Measurements from ENCODE around the gene HARS2. TPM values are rescaled to one million over a fixed set of nuclear protein-coding genes. Genes with fewer than 3 reads are reported as not detected.
"Not testable (repeated sequence)": the region's sequence is repeated elsewhere in the genome, so short reads cannot be mapped to it uniquely, and the experiment has no call there.

The HARS2 gene
- total and polyA plus RNA-seq, 7 experiments from 2014 or later: 23.5 to 59.6 (median 36.2) TPM

DNA sequence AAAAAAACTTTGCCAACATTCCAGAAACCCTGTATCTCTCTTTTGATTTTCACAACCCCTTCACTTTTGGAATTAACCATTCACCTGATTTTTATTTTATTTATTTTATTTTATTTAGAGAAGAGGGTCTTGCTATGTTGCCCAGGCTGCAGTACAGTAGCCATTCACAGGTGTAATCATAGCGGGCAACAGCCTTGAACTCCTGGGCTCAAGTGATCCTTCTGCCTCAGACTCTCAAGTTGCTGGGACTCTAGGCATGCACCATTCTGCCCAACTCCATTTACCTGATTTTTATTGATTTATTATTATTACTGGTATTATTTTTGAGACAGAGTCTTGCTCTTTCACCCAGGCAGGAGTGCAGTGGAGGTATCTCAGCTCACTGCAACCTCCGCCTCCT lies 25.0 kb downstream of the HARS2 start:
- H3K27ac Mint-ChIP-seq; H3K4me3 ChIP-seq (ENCODE audit: low read length); H3K4me3 Mint-ChIP-seq; H3K36me3 Mint-ChIP-seq; H3K9me3 ChIP-seq (ENCODE audit: control insufficient read depth in 2 of 3, low read length in 3 of 3); DNase-seq; H3K27me3 ChIP-seq (ENCODE audit: control insufficient read depth in 2 of 2, insufficient read depth in 2 of 2, low read length in 2 of 2); H3K27ac ChIP-seq (ENCODE audit: low read depth, low read length); H3K9me3 Mint-ChIP-seq; H3K4me1 ChIP-seq (ENCODE audit: control insufficient read depth in 2 of 2, insufficient read depth in 2 of 2, low read length in 2 of 2); H3K36me3 ChIP-seq (ENCODE audit: control insufficient read depth in 2 of 3, insufficient read depth in 3 of 3, low read length in 3 of 3); CTCF ChIA-PET; ATAC-seq: not testable (repeated sequence)
- Mint-ChIP-seq H3K4me1 (peaks cover 0 to 20% (median 14%) of the 10 kb centered on the region in 7 donors), H3K27me3 (peaks cover 0 to 11% (median 2%) of the 10 kb centered on the region in 5 donors)
- intact Hi-C loops (cut with micrococcal nuclease): loop anchor here in 1 of 2 donors (10.0 kb wide), 1 partner anchor 899 kb away; the partner anchor contains the start of gene DIAPH1
- POLR2A ChIA-PET: interaction anchor here (1.7 kb wide), 1 partner anchor 69 kb away, joined by 6 read pairs; the partner anchor contains the start of genes IK and NDUFA2

DNA sequence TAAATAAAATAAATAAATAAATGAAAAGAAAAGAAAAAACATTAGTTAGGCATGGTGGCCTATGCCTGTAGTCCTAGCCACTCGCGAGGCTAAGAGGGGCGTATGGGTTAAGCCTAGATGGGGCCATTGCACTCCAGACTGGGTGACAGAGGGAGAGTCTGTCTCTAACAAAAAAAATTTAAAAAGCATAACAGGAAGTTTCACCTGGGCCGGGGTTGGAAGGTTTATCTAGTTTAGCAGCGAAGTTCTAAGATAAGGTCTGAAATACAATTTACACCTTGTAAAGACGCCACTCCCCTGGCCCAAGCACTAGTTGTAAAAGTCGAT lies 27.0 kb downstream of the HARS2 start:
- H3K27me3 Mint-ChIP-seq: peaks cover 0 to 15% (median 12%) of the 10 kb centered on the region in 5 donors
- no peaks in the 10 kb centered on the region for H3K36me3 ChIP-seq (ENCODE audit: control insufficient read depth in 2 of 3, insufficient read depth in 3 of 3, low read length in 3 of 3)
- H3K27ac ChIP-seq (ENCODE audit: low read depth, low read length): no peak overlapping the region
- H3K9me3 Mint-ChIP-seq: no peaks in the 10 kb centered on the region
- H3K4me3 Mint-ChIP-seq: peak overlapping the region in 4 of 10 donors; percentile 13 to 58 (median 36)
- intact Hi-C loops (cut with micrococcal nuclease): loop anchor here in 1 of 2 donors (10.0 kb wide), 1 partner anchor 897 kb away; the partner anchor contains the start of gene DIAPH1
- peak overlapping the region in 1 of 9 donors; percentile 67 for H3K27ac Mint-ChIP-seq
- H3K4me1 Mint-ChIP-seq: peaks cover 0 to 10% (median 2%) of the 10 kb centered on the region in 7 donors
- no peaks in the 10 kb centered on the region for H3K4me1 ChIP-seq (ENCODE audit: control insufficient read depth in 2 of 2, insufficient read depth in 2 of 2, low read length in 2 of 2)
- no peaks in the 10 kb centered on the region for H3K9me3 ChIP-seq (ENCODE audit: control insufficient read depth in 2 of 3, low read length in 3 of 3)
- no peak for ATAC-seq
- DNase-seq: no peak
- POLR2A ChIA-PET: no interaction called here
- no peak overlapping the region for H3K4me3 ChIP-seq (ENCODE audit: low read length)
- CTCF ChIA-PET: interaction anchor here (0.6 to 4.6 kb wide), 5 partner anchors 171 to 390 kb away, joined by 5 to 37 read pairs (median 6); partner anchors contain the start of gene EIF4EBP3
- peaks cover 0 to 4% of the 10 kb centered on the region in 2 donors for H3K27me3 ChIP-seq (ENCODE audit: control insufficient read depth in 2 of 2, insufficient read depth in 2 of 2, low read length in 2 of 2)
- no peaks in the 10 kb centered on the region for H3K36me3 Mint-ChIP-seq

DNA sequence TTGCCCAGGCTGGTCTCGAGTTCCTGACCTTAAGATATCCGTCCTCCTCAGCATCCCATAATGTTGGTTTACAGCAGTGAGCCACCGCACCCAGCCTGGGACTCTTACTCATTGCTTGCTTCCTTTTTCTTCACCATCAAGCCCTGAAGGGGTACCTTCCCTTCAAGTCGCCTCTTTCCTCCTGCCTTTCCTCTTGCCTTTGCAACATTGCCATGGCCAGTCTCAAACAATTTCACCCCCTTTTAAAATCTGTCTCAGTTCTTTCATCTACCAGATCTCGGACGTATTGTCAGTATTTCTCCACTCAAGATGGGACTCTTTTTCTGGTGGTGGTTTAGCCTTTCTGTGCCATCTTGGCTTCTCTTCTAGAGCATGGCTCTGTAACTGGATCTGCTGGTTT lies 29.5 kb downstream of the HARS2 start:
- not testable (repeated sequence) for H3K36me3 Mint-ChIP-seq; DNase-seq; ATAC-seq; H3K27me3 ChIP-seq (ENCODE audit: control insufficient read depth in 2 of 2, insufficient read depth in 2 of 2, low read length in 2 of 2); H3K9me3 ChIP-seq (ENCODE audit: control insufficient read depth in 2 of 3, low read length in 3 of 3); H3K4me3 ChIP-seq (ENCODE audit: low read length); H3K4me1 ChIP-seq (ENCODE audit: control insufficient read depth in 2 of 2, insufficient read depth in 2 of 2, low read length in 2 of 2); H3K27ac ChIP-seq (ENCODE audit: low read depth, low read length); H3K9me3 Mint-ChIP-seq; H3K36me3 ChIP-seq (ENCODE audit: control insufficient read depth in 2 of 3, insufficient read depth in 3 of 3, low read length in 3 of 3)
- Mint-ChIP-seq H3K27me3 (peaks cover 8 to 30% (median 21%) of the 10 kb centered on the region in 5 donors), H3K4me1 (peaks cover 1 to 13% (median 3%) of the 10 kb centered on the region in 7 donors), H3K4me3 (peak overlapping the region in 1 of 10 donors; percentile 6), H3K27ac (peak overlapping the region in 1 of 9 donors; percentile 4)
- intact Hi-C loops (cut with micrococcal nuclease): loop anchor here (1.0 to 10.0 kb wide), 8 partner anchors 10 to 478 kb away; partner anchors contain the start of gene EIF4EBP3 (in 1 of the 2)
- POLR2A ChIA-PET: interaction anchor here (0.6 to 1.9 kb wide), 4 partner anchors 9 to 362 kb away, joined by 3 to 12 read pairs (median 4); partner anchors contain the start of gene EIF4EBP3
- CTCF ChIA-PET: interaction anchor here (0.6 to 4.6 kb wide), 13 partner anchors 10 to 478 kb away, joined by 3 to 37 read pairs (median 3); partner anchors contain the start of genes EIF4EBP3, IK, NDUFA2 and SLC4A9

DNA sequence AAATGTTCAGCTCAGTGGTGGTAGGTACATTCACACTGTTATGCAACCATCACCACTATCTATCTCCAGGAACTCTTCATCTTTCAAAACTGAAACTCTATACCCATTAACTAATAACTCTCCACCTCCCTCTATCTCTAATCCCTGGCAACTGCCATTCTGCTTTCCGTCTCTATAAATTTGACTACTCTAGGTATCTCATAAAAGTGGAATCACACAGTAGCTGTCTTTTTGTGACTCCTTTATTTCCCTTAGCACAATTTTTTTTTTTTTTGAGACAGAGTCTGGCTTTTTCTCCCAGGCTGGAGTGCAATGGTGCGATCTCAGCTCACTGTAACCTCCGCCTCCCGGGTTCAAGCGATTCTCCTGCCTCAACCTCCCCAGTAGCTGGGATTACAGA lies 30.1 kb downstream of the HARS2 start:
- H3K27me3 ChIP-seq (ENCODE audit: control insufficient read depth in 2 of 2, insufficient read depth in 2 of 2, low read length in 2 of 2); H3K27ac ChIP-seq (ENCODE audit: low read depth, low read length); H3K9me3 Mint-ChIP-seq; DNase-seq; H3K27ac Mint-ChIP-seq; H3K4me3 Mint-ChIP-seq; H3K9me3 ChIP-seq (ENCODE audit: control insufficient read depth in 2 of 3, low read length in 3 of 3); H3K36me3 ChIP-seq (ENCODE audit: control insufficient read depth in 2 of 3, insufficient read depth in 3 of 3, low read length in 3 of 3); H3K36me3 Mint-ChIP-seq; H3K4me3 ChIP-seq (ENCODE audit: low read length); ATAC-seq; H3K4me1 ChIP-seq (ENCODE audit: control insufficient read depth in 2 of 2, insufficient read depth in 2 of 2, low read length in 2 of 2): not testable (repeated sequence)
- ChIA-PET POLR2A (interaction anchor here (0.6 to 1.1 kb wide), 2 partner anchors 10 to 25 kb away, joined by 4 read pairs; no protein-coding TSS in a partner anchor), CTCF (interaction anchor here (0.6 to 4.6 kb wide), 7 partner anchors 11 to 362 kb away, joined by 3 to 37 read pairs (median 3); partner anchors contain the start of gene EIF4EBP3)
- intact Hi-C loops (cut with micrococcal nuclease): loop anchor here (2.0 to 10.0 kb wide), 3 partner anchors 257 to 479 kb away; no protein-coding TSS in a partner anchor
- Mint-ChIP-seq H3K4me1 (peaks cover 1 to 19% (median 10%) of the 10 kb centered on the region in 7 donors), H3K27me3 (peaks cover 14 to 32% (median 23%) of the 10 kb centered on the region in 5 donors)

DNA sequence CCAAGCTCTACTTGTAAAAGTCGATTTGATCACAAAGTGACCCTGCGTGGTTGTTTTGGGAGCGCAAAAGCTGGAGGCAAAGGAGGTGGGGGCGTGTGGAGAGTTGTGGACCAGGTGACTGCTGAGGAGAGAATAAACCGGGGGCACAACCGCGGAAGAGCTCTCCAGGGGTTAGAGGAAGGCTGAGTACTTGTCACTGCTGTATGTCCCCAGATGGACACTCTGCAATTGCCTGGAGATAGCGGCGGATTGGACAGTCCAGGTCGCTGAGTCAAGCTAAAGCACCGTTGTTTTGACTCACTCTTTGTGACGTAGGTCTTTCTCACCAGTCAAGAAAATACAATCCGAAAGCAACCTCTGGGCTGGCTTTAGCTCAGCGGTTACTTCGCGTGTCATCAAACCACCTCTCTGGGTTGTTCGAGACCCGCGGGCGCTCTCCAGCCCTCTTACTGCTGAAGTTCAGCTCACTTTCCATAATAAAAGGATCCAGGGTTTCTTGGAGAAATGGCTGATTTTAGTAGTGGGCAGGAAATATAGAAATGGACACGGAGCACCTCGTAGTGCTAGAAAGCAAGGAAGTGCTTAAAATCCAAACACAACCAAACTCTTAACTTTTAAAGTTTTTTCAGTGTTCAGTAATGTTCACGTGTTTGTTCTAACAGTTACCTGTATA lies 34.7 kb downstream of the HARS2 start:
- H3K4me1 ChIP-seq (ENCODE audit: control insufficient read depth in 2 of 2, insufficient read depth in 2 of 2, low read length in 2 of 2): no peaks in the 10 kb centered on the region
- Mint-ChIP-seq H3K27me3 (peaks cover 26 to 49% (median 35%) of the 10 kb centered on the region in 5 donors), H3K9me3 (peaks cover 0 to 16% (median 2%) of the 10 kb centered on the region in 11 donors), H3K27ac (peak overlapping the region in 7 of 9 donors; percentile 51 to 93 (median 77)), H3K36me3 (no peaks in the 10 kb centered on the region), H3K4me1 (peaks cover 0 to 22% (median 17%) of the 10 kb centered on the region in 7 donors), H3K4me3 (peak overlapping the region; percentile 37 to 81 (median 68))
- H3K36me3 ChIP-seq (ENCODE audit: control insufficient read depth in 2 of 3, insufficient read depth in 3 of 3, low read length in 3 of 3): no peaks in the 10 kb centered on the region
- DNase-seq: peak; percentile 9 to 80 (median 45)
- H3K27ac ChIP-seq (ENCODE audit: low read depth, low read length): no peak overlapping the region
- ChIA-PET CTCF (interaction anchor here (1.2 kb wide), 1 partner anchor 15 kb away, joined by 7 read pairs; no protein-coding TSS in a partner anchor), POLR2A (interaction anchor here (0.6 to 1.0 kb wide), 2 partner anchors 15 to 26 kb away, joined by 3 to 5 read pairs; partner anchors contain the start of gene ZMAT2)
- H3K9me3 ChIP-seq (ENCODE audit: control insufficient read depth in 2 of 3, low read length in 3 of 3): no peaks in the 10 kb centered on the region
- intact Hi-C loops (cut with micrococcal nuclease): loop anchor here (1.0 to 10.0 kb wide), 2 partner anchors 15 to 261 kb away; no protein-coding TSS in a partner anchor
- ATAC-seq: peak; percentile 93
- H3K27me3 ChIP-seq (ENCODE audit: control insufficient read depth in 2 of 2, insufficient read depth in 2 of 2, low read length in 2 of 2): peaks cover 0 to 4% of the 10 kb centered on the region in 2 donors
- H3K4me3 ChIP-seq (ENCODE audit: low read length): peak overlapping the region; percentile 40

DNA sequence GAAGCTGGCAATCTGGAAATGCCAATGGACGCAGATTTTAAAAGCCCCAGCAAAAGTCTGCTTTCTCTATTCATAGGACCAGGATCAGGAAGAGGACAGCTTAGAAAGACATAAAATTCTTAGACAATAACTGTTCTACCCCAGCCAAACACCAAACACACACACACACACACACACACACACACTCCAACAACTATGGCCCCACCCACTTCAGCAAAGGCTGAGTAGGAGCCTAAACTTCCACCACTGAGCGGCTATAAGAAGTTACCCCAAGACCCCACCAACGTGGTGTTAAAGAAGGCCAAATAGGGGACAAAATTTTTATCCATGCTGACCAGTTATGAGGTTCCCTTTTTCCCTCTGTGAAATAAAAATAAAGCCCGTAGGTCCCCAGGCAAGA lies 41.8 kb downstream of the HARS2 start:
- Histone ChIP-seq H3K4me1 (ENCODE audit: control insufficient read depth in 2 of 2, insufficient read depth in 2 of 2, low read length in 2 of 2) (no peaks in the 10 kb centered on the region), H3K9me3 (ENCODE audit: control insufficient read depth in 2 of 3, low read length in 3 of 3) (peaks cover 0 to 5% (median 0%) of the 10 kb centered on the region in 3 experiments), H3K27me3 (ENCODE audit: control insufficient read depth in 2 of 2, insufficient read depth in 2 of 2, low read length in 2 of 2) (no peaks in the 10 kb centered on the region), H3K36me3 (ENCODE audit: control insufficient read depth in 2 of 3, insufficient read depth in 3 of 3, low read length in 3 of 3) (no peaks in the 10 kb centered on the region), H3K4me3 (ENCODE audit: low read length) (no peak overlapping the region), H3K27ac (ENCODE audit: low read depth, low read length) (no peak overlapping the region)
- ChIA-PET CTCF (interaction anchor here (1.1 kb wide), 1 partner anchor 365 kb away, joined by 3 read pairs; no protein-coding TSS in a partner anchor), POLR2A (no interaction called here)
- Mint-ChIP-seq H3K4me1 (peaks cover 0 to 5% (median 0%) of the 10 kb centered on the region in 7 donors), H3K4me3 (no peak overlapping the region), H3K27ac (no peak overlapping the region), H3K27me3 (peaks cover 6 to 72% (median 57%) of the 10 kb centered on the region in 5 donors), H3K9me3 (peaks cover 0 to 54% (median 13%) of the 10 kb centered on the region in 11 donors), H3K36me3 (peaks cover 0 to 12% (median 0%) of the 10 kb centered on the region in 5 donors)
- intact Hi-C loops (cut with micrococcal nuclease): no loop called here
- ATAC-seq (no peak), DNase-seq (no peak)

Data from naive thymus-derived CD4-positive, alpha-beta T cell (primary cell).